ENCODE results near the gene H2BK1. TPM values are rescaled to one million over a fixed set of nuclear protein-coding genes. Genes with fewer than 3 reads are reported as not detected.

The H2BK1 gene
- total RNA-seq, 2 donors from 2014 or later, result not detected

DNA sequence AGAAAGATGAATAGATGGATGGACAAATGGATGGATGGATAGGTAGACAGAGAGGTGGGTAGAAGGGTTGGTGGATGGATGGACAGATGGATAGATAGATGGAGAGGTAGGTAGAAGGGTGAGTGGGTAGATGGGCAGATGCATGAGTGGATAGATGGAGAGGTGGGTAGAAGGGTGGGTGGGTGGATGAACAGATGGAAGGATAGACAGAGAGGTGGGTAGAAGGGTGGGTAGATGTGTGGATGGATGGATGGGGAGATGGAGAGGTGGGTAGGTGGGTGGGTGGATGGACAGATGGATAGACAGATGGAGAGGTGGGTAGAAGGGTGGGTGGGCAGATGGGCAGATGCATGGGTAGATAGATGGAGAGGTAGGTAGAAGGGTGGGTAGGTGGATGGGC is 12.4 kb downstream of the H2BK1 start:
- Histone ChIP-seq H3K27me3 (no peaks in the 10 kb centered on the region), H3K9ac (ENCODE audit: low read depth in 2 of 2, low read length in 2 of 2) (no peak overlapping the region)
- no peak for DNase-seq

GRCh38 chr7:151195616-151196450 is 14.5 kb downstream of the H2BK1 start:
- no peaks in the 10 kb centered on the region for H3K9me3 ChIP-seq
- intact Hi-C loops (cut with DNase I), result no loop called here
- no peak overlapping the region for H3K9ac ChIP-seq (ENCODE audit: low read depth in 2 of 2, low read length in 2 of 2)
- H3K4me3 ChIP-seq, result no peak overlapping the region
- no peak for DNase-seq
- no peak overlapping the region for H3K27ac ChIP-seq
- no peaks in the 10 kb centered on the region for H3K36me3 ChIP-seq
- no peaks in the 10 kb centered on the region for H3K27me3 ChIP-seq
- TF ChIP-seq, protein P1, sequence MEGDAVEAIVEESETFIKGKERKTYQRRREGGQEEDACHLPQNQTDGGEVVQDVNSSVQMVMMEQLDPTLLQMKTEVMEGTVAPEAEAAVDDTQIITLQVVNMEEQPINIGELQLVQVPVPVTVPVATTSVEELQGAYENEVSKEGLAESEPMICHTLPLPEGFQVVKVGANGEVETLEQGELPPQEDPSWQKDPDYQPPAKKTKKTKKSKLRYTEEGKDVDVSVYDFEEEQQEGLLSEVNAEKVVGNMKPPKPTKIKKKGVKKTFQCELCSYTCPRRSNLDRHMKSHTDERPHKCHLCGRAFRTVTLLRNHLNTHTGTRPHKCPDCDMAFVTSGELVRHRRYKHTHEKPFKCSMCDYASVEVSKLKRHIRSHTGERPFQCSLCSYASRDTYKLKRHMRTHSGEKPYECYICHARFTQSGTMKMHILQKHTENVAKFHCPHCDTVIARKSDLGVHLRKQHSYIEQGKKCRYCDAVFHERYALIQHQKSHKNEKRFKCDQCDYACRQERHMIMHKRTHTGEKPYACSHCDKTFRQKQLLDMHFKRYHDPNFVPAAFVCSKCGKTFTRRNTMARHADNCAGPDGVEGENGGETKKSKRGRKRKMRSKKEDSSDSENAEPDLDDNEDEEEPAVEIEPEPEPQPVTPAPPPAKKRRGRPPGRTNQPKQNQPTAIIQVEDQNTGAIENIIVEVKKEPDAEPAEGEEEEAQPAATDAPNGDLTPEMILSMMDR (IDR thresholded peaks at IDR 0.05), result no peak
- H3K4me1 ChIP-seq, result no peaks in the 10 kb centered on the region

More for the DNA sequence above, 12.4 kb downstream of the H2BK1 start:
- Histone ChIP-seq H3K36me3 (no peaks in the 10 kb centered on the region), H3K27ac (no peak overlapping the region), H3K4me3 (no peak overlapping the region), H3K9me3 (no peaks in the 10 kb centered on the region), H3K4me1 (no peaks in the 10 kb centered on the region)
- TF ChIP-seq, protein P1 (IDR thresholded peaks at IDR 0.05), result no peak
- intact Hi-C loops (cut with DNase I), result no loop called here

DNA sequence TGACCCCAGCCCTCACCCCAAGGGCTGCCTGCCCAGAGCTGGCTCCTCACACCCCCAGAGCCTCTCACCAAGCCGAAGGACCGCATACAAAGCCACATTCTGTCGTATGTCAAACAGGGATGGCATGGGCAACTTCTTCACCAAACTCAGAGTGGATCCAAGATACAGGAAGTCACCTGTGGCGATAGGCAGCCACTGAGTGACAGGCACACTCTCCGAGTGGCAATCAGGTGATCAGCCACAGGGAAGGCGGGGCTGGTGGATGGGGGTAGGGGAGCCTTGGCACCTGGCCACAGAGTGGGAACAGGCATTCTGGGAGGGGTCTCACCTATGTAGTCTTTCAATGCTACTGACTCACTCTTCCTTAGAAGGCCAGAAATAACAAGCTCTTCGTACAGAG is 16.1 kb downstream of the H2BK1 start:
- Histone ChIP-seq H3K27me3 (no peaks in the 10 kb centered on the region), H3K4me1 (no peaks in the 10 kb centered on the region), H3K9ac (ENCODE audit: low read depth in 2 of 2, low read length in 2 of 2) (no peak overlapping the region), H3K27ac (no peak overlapping the region), H3K9me3 (no peaks in the 10 kb centered on the region), H3K36me3 (no peaks in the 10 kb centered on the region), H3K4me3 (no peak overlapping the region)
- intact Hi-C loops (cut with DNase I), result no loop called here
- no peak for DNase-seq
- TF ChIP-seq, protein P1 (IDR thresholded peaks at IDR 0.05), result no peak

GRCh38 chr7:151193203-151193978 is 16.9 kb downstream of the H2BK1 start:
- H3K9ac ChIP-seq (ENCODE audit: low read depth in 2 of 2, low read length in 2 of 2), result no peak overlapping the region
- H3K9me3 ChIP-seq, result no peaks in the 10 kb centered on the region
- DNase-seq, result no peak
- no peaks in the 10 kb centered on the region for H3K36me3 ChIP-seq
- no peak overlapping the region for H3K27ac ChIP-seq
- H3K4me3 ChIP-seq, result no peak overlapping the region
- TF ChIP-seq, protein P1 (IDR thresholded peaks at IDR 0.05), result no peak
- no peaks in the 10 kb centered on the region for H3K27me3 ChIP-seq
- intact Hi-C loops (cut with DNase I), result no loop called here
- no peaks in the 10 kb centered on the region for H3K4me1 ChIP-seq

DNA sequence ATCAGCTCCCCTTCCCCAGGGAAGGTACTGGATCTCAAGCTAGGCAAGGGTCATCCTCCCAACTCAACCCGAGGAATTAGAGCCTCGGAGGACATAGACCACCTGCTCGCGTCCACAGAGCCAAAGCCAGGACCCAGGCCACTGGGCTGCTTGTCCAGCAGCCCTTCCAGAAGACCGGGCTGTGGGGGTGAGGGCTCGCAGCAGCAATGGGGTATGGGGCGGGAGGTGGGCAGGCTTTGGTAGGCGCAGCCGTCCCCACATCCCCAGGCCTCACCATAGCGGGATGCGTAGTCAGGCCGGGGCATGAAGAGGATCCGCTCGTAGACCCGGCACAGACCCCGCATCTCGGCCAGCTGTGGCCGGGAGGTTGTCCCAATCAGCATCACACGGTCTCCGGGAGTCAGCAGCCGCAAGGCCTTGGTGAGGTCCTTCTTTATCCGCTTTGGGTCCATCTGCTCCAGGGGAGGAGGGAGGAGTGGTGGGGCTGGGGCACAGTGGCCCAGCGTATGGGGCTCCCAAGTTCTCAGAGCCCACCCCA is 18.2 kb downstream of the H2BK1 start:
- Histone ChIP-seq H3K27me3 (no peaks in the 10 kb centered on the region), H3K9ac (ENCODE audit: low read depth in 2 of 2, low read length in 2 of 2) (no peak overlapping the region), H3K36me3 (no peaks in the 10 kb centered on the region), H3K4me1 (no peaks in the 10 kb centered on the region), H3K27ac (no peak overlapping the region), H3K4me3 (no peak overlapping the region), H3K9me3 (no peaks in the 10 kb centered on the region)
- no peak for DNase-seq
- TF ChIP-seq, protein P1 (IDR thresholded peaks at IDR 0.05), result no peak
- intact Hi-C loops (cut with DNase I), result no loop called here

Data from colonic mucosa (tissue), 4 donors.